ENCODE measurements around the gene GNB1L. TPM values are rescaled to one million over a fixed set of nuclear protein-coding genes. Genes with fewer than 3 reads are reported as not detected.

The GNB1L gene, protein sequence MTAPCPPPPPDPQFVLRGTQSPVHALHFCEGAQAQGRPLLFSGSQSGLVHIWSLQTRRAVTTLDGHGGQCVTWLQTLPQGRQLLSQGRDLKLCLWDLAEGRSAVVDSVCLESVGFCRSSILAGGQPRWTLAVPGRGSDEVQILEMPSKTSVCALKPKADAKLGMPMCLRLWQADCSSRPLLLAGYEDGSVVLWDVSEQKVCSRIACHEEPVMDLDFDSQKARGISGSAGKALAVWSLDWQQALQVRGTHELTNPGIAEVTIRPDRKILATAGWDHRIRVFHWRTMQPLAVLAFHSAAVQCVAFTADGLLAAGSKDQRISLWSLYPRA
- total RNA-seq (2021) = 18.0 to 21.7 TPM (median 19.4 TPM) in 3 replicates
- Bru-seq, nascent RNA = percentile 48 among the genes with signal in this experiment
- long read RNA-seq, experiment 1, full-length matches to known transcripts = 31 of 61 reads
- long read RNA-seq, experiment 1, partial matches to known transcripts = 3 of 61 reads
- long read RNA-seq, experiment 1, other reads (novel, unspliced or antisense) = 27 of 61 reads
- long read RNA-seq, experiment 2, full-length matches to known transcripts = 13 of 36 reads
- long read RNA-seq, experiment 2, partial matches to known transcripts = 4 of 36 reads
- long read RNA-seq, experiment 2, other reads (novel, unspliced or antisense) = 19 of 36 reads
- long read RNA-seq, experiment 3, full-length matches to known transcripts = 33 of 66 reads
- long read RNA-seq, experiment 3, partial matches to known transcripts = 0 of 66 reads
- long read RNA-seq, experiment 3, other reads (novel, unspliced or antisense) = 33 of 66 reads

DNA sequence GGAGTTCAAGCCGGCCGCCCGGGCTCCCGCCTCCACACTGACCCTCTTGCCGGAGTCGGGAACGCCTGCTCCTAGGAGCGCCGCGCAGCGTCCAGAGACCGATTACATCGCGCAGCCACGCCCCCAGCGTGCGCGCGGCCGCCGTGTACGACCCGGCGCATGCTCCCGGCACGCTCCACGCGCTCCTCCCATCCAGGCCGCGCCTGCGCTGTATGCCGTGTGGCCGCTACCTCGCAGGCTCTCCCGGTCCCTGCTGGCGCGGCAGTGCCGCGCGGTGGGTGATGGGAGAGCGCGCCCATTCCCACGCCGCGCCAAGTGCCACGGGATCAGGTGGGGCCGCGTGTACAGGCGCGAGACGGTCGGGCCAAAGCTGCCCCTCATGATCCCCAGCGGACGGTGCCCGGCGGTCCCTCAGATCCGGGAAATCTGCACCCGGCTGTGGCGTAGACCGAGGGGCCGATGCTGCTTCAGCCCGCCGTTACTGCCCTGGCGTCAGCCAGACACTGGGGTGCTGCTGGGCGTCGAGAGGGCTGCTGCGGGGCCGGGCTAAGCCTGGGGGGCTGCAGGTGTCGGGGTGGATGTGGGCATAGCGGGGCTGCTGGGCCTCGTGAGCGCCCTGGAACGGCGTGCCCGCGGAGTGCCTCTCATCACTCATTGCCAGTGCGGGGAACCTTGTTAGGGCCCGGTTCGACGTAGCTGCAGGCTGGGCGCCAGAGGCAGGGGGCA, at the start of gene GNB1L, which contains the start of gene RTL10:
TSS of gene GNB1L (minus strand) at position 97 of the 726 bp plus-strand sequence. CDS start 33,519 bp downstream, outside the sequence.
TSS of gene RTL10 (minus strand) at position 97 of the 726 bp plus-strand sequence. CDS start 2,613 bp downstream, outside the sequence.
- Mint-ChIP-seq H3K27me3 (ENCODE audit: low read depth) (no peaks in the 10 kb centered on the region), H3K4me1 (peaks cover 37% of the 10 kb centered on the region), H3K9me3 (no peaks in the 10 kb centered on the region), H3K36me3 (peaks cover 17% of the 10 kb centered on the region), H3K4me3 (peak within 1 kb of the TSS; percentile 88), H3K27ac (peak within 1 kb of the TSS; percentile 21)
- CTCF ChIA-PET = interaction anchor here (0.8 to 2.2 kb wide), 8 partner anchors 13 to 125 kb away, joined by 3 to 10 read pairs (median 4); no protein-coding TSS in a partner anchor
- ATAC-seq = peak; percentile 90
- POLR2A ChIA-PET = interaction anchor here (0.6 to 1.5 kb wide), 4 partner anchors 9 to 124 kb away, joined by 4 read pairs; no protein-coding TSS in a partner anchor
- DNase-seq (ENCODE audit: low spot score) = peak; percentile 95
- TF ChIP-seq, protein P1, sequence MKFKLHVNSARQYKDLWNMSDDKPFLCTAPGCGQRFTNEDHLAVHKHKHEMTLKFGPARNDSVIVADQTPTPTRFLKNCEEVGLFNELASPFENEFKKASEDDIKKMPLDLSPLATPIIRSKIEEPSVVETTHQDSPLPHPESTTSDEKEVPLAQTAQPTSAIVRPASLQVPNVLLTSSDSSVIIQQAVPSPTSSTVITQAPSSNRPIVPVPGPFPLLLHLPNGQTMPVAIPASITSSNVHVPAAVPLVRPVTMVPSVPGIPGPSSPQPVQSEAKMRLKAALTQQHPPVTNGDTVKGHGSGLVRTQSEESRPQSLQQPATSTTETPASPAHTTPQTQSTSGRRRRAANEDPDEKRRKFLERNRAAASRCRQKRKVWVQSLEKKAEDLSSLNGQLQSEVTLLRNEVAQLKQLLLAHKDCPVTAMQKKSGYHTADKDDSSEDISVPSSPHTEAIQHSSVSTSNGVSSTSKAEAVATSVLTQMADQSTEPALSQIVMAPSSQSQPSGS (CRISPR knock-in tag; IDR thresholded peaks at IDR 0.05; ENCODE audit: borderline replicate concordance, low read depth) = 0 out of 2 replicates have a peak, but pooled peaks have one; percentile 48
- TF ChIP-seq RORB (CRISPR knock-in tag; IDR thresholded peaks at IDR 0.05) (no peak), TCF7 (CRISPR knock-in tag; IDR thresholded peaks at IDR 0.05; ENCODE audit: low read depth) (peak; percentile 24; the same call in 1 of the 2 replicates), JUN (CRISPR knock-in tag; IDR thresholded peaks at IDR 0.05) (0 out of 2 replicates have a peak, but pooled peaks have one; percentile 15), TEAD1 (CRISPR knock-in tag; IDR thresholded peaks at IDR 0.05) (peak; percentile 85), ZNF219 (CRISPR knock-in tag; IDR thresholded peaks at IDR 0.05; ENCODE audit: borderline replicate concordance) (0 out of 2 replicates have a peak, but pooled peaks have one; percentile 33), ZNF121 (CRISPR knock-in tag; IDR thresholded peaks at IDR 0.05) (0 out of 2 replicates have a peak, but pooled peaks have one; percentile 43), ZNF671 (CRISPR knock-in tag; IDR thresholded peaks at IDR 0.05) (no peak), CREM (CRISPR knock-in tag; IDR thresholded peaks at IDR 0.05) (peak; percentile 38; the same call in 1 of the 2 replicates), ZNF232 (CRISPR knock-in tag; IDR thresholded peaks at IDR 0.05) (peak; percentile 95), FOXK1 (CRISPR knock-in tag; IDR thresholded peaks at IDR 0.05) (peak; percentile 93)
- TF ChIP-seq, protein P2, sequence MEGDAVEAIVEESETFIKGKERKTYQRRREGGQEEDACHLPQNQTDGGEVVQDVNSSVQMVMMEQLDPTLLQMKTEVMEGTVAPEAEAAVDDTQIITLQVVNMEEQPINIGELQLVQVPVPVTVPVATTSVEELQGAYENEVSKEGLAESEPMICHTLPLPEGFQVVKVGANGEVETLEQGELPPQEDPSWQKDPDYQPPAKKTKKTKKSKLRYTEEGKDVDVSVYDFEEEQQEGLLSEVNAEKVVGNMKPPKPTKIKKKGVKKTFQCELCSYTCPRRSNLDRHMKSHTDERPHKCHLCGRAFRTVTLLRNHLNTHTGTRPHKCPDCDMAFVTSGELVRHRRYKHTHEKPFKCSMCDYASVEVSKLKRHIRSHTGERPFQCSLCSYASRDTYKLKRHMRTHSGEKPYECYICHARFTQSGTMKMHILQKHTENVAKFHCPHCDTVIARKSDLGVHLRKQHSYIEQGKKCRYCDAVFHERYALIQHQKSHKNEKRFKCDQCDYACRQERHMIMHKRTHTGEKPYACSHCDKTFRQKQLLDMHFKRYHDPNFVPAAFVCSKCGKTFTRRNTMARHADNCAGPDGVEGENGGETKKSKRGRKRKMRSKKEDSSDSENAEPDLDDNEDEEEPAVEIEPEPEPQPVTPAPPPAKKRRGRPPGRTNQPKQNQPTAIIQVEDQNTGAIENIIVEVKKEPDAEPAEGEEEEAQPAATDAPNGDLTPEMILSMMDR (IDR thresholded peaks at IDR 0.05) = no peak
- TF ChIP-seq, protein P3, sequence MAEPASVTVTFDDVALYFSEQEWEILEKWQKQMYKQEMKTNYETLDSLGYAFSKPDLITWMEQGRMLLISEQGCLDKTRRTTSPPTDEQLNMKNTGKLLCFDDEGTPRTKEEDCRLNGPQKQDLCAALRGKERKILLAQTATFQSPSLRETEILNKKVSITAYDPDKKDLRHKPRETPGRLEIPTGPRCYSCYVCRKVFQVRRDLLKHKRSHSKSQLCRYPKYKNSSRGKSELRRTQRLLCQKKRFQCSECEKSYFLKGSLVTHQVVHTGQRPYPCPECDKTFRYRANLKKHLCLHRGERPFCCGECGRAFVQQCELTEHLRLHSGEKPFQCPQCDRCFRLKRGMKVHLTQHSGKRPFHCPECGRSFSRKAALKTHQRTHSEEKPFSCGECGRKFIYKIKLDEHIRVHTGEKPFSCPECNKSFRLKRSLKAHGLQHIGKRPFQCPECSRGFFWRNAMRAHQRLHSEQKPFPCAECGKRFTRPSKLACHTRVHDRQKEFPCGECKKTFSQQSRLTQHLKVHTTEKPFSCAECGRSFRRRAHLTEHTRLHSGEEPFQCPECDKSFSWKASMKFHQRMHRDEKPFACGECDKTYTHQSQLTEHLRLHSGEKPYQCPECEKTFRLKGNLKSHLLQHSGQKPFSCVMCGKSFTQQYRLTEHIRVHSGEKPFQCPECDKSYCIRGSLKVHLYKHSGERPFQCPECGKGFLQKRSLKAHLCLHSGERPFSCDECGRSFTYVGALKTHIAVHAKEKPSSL (CRISPR knock-in tag; conservative IDR thresholded peaks at IDR 0.05) = no peak
- TF ChIP-seq, protein P4, sequence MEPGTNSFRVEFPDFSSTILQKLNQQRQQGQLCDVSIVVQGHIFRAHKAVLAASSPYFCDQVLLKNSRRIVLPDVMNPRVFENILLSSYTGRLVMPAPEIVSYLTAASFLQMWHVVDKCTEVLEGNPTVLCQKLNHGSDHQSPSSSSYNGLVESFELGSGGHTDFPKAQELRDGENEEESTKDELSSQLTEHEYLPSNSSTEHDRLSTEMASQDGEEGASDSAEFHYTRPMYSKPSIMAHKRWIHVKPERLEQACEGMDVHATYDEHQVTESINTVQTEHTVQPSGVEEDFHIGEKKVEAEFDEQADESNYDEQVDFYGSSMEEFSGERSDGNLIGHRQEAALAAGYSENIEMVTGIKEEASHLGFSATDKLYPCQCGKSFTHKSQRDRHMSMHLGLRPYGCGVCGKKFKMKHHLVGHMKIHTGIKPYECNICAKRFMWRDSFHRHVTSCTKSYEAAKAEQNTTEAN (CRISPR knock-in tag; IDR thresholded peaks at IDR 0.05) = peak; percentile 92
- TF ChIP-seq, protein P5, sequence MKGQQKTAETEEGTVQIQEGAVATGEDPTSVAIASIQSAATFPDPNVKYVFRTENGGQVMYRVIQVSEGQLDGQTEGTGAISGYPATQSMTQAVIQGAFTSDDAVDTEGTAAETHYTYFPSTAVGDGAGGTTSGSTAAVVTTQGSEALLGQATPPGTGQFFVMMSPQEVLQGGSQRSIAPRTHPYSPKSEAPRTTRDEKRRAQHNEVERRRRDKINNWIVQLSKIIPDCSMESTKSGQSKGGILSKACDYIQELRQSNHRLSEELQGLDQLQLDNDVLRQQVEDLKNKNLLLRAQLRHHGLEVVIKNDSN (CRISPR knock-in tag; IDR thresholded peaks at IDR 0.05) = peak; percentile 72
- TF ChIP-seq, protein P6, sequence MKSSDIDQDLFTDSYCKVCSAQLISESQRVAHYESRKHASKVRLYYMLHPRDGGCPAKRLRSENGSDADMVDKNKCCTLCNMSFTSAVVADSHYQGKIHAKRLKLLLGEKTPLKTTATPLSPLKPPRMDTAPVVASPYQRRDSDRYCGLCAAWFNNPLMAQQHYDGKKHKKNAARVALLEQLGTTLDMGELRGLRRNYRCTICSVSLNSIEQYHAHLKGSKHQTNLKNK (CRISPR knock-in tag; IDR thresholded peaks at IDR 0.05) = no peak
- TF ChIP-seq, protein P7, sequence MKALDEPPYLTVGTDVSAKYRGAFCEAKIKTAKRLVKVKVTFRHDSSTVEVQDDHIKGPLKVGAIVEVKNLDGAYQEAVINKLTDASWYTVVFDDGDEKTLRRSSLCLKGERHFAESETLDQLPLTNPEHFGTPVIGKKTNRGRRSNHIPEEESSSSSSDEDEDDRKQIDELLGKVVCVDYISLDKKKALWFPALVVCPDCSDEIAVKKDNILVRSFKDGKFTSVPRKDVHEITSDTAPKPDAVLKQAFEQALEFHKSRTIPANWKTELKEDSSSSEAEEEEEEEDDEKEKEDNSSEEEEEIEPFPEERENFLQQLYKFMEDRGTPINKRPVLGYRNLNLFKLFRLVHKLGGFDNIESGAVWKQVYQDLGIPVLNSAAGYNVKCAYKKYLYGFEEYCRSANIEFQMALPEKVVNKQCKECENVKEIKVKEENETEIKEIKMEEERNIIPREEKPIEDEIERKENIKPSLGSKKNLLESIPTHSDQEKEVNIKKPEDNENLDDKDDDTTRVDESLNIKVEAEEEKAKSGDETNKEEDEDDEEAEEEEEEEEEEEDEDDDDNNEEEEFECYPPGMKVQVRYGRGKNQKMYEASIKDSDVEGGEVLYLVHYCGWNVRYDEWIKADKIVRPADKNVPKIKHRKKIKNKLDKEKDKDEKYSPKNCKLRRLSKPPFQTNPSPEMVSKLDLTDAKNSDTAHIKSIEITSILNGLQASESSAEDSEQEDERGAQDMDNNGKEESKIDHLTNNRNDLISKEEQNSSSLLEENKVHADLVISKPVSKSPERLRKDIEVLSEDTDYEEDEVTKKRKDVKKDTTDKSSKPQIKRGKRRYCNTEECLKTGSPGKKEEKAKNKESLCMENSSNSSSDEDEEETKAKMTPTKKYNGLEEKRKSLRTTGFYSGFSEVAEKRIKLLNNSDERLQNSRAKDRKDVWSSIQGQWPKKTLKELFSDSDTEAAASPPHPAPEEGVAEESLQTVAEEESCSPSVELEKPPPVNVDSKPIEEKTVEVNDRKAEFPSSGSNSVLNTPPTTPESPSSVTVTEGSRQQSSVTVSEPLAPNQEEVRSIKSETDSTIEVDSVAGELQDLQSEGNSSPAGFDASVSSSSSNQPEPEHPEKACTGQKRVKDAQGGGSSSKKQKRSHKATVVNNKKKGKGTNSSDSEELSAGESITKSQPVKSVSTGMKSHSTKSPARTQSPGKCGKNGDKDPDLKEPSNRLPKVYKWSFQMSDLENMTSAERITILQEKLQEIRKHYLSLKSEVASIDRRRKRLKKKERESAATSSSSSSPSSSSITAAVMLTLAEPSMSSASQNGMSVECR (CRISPR knock-in tag; IDR thresholded peaks at IDR 0.05; ENCODE audit: borderline replicate concordance) = peak; percentile 64

Measured in WTC11 (cell line).